GM12878 (cell line): ENCODE data around the gene NAPEPLD.

Experiments
- CHD1 ChIP-seq: IDR thresholded peaks from 2 replicates; pipeline ENCODE4 v1.6.1; 2012; ENCODE audit warnings: low read depth, low read length, improper control_type of control experiment
- EZH2 ChIP-seq: IDR thresholded peaks from 2 replicates; pipeline ENCODE4 v1.6.1; 2012; ENCODE audit warnings: low read depth, mild to moderate bottlenecking, control low read depth, inconsistent platforms, low read length, borderline replicate concordance; ENCODE audit not compliant: control insufficient read depth
- POLR2A ChIP-seq: IDR thresholded peaks from 2 replicates; pipeline ENCODE4 v1.6.1; 2011; ENCODE audit warnings: low read depth, mild to moderate bottlenecking, low read length
- RAD21 ChIP-seq: IDR thresholded peaks from 2 replicates; pipeline ENCODE4 v1.6.1; 2011; ENCODE audit warnings: mild to moderate bottlenecking, low read depth, low read length, moderate library complexity; ENCODE audit not compliant: insufficient read depth
- RELA ChIP-seq: fragments of 450-650 bp; IDR thresholded peaks from 2 replicates; pipeline ENCODE4 v1.8.0; 2014; ENCODE audit warnings: borderline replicate concordance; ENCODE audit not compliant: partially characterized antibody
- SPI1 ChIP-seq: IDR thresholded peaks from 2 replicates; pipeline ENCODE4 v1.6.1; 2011; ENCODE audit warnings: low read depth, mild to moderate bottlenecking, low read length, moderate library complexity, borderline replicate concordance; ENCODE audit not compliant: insufficient read depth
- SREBF1 ChIP-seq: IDR thresholded peaks from 2 replicates; pipeline ENCODE4 v1.6.1; 2012; ENCODE audit warnings: mild to moderate bottlenecking, low read length
- TF ChIP-seq, protein P1 (sequence below): fragments of 450-650 bp; conservative IDR thresholded peaks from 2 replicates; pipeline ENCODE4 v1.6.1; 2017; ENCODE audit warnings: mild to moderate bottlenecking, moderate library complexity
- TF ChIP-seq, protein P2 (sequence below): fragments of 450-650 bp; formaldehyde crosslinking; IDR thresholded peaks from 2 replicates; pipeline ENCODE4 v1.4.0; 2020; ENCODE audit warnings: mild to moderate bottlenecking, moderate library complexity
- TF ChIP-seq, protein P3 (sequence below), 3 experiments: IDR thresholded peaks in 2 of 3; conservative IDR thresholded peaks in 1 of 3; 2 replicates each; pipeline ENCODE4 v1.5.1; 2011; ENCODE audit warnings: low read depth in 3 of 3, low read length in 3 of 3, mild to moderate bottlenecking in 3 of 3, control low read depth in 2 of 3, moderate library complexity in 2 of 3, inconsistent platforms in 1 of 3, mixed read lengths in 1 of 3; ENCODE audit not compliant: control insufficient read depth in 2 of 3, insufficient read depth in 1 of 3; ENCODE audit errors: extremely low read depth in 1 of 3

DNA sequence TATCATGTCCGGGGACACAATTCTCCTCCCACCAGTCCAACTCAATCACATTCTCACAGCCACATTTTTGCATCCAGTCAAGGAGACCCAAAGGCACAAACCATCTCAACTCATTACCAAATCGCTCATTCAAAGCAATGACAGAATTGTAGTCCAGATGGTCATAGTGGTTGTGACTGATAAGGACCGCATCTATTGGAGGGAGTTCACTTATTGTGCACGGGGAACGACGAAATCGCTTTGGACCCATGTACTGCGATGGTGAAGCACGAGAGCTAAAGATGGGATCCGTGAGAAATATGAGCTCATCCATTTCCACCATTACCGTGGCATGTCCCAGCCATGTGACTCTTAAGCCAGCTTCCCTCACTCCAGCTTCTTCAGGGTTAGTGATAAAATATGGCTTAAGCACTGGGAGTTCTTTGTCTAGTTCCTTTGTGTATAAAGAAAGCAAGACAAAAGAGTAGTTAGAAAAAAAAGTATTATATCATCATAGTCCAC is 29.1 kb downstream of the NAPEPLD start:
- TF ChIP-seq EZH2 (no peak), SPI1 (no peak), SREBF1 (no peak), RELA (no peak), RAD21 (no peak), POLR2A (no peak), CHD1 (no peak)
- TF ChIP-seq, protein P1, sequence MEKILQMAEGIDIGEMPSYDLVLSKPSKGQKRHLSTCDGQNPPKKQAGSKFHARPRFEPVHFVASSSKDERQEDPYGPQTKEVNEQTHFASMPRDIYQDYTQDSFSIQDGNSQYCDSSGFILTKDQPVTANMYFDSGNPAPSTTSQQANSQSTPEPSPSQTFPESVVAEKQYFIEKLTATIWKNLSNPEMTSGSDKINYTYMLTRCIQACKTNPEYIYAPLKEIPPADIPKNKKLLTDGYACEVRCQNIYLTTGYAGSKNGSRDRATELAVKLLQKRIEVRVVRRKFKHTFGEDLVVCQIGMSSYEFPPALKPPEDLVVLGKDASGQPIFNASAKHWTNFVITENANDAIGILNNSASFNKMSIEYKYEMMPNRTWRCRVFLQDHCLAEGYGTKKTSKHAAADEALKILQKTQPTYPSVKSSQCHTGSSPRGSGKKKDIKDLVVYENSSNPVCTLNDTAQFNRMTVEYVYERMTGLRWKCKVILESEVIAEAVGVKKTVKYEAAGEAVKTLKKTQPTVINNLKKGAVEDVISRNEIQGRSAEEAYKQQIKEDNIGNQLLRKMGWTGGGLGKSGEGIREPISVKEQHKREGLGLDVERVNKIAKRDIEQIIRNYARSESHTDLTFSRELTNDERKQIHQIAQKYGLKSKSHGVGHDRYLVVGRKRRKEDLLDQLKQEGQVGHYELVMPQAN = no peak
- TF ChIP-seq, protein P2, sequence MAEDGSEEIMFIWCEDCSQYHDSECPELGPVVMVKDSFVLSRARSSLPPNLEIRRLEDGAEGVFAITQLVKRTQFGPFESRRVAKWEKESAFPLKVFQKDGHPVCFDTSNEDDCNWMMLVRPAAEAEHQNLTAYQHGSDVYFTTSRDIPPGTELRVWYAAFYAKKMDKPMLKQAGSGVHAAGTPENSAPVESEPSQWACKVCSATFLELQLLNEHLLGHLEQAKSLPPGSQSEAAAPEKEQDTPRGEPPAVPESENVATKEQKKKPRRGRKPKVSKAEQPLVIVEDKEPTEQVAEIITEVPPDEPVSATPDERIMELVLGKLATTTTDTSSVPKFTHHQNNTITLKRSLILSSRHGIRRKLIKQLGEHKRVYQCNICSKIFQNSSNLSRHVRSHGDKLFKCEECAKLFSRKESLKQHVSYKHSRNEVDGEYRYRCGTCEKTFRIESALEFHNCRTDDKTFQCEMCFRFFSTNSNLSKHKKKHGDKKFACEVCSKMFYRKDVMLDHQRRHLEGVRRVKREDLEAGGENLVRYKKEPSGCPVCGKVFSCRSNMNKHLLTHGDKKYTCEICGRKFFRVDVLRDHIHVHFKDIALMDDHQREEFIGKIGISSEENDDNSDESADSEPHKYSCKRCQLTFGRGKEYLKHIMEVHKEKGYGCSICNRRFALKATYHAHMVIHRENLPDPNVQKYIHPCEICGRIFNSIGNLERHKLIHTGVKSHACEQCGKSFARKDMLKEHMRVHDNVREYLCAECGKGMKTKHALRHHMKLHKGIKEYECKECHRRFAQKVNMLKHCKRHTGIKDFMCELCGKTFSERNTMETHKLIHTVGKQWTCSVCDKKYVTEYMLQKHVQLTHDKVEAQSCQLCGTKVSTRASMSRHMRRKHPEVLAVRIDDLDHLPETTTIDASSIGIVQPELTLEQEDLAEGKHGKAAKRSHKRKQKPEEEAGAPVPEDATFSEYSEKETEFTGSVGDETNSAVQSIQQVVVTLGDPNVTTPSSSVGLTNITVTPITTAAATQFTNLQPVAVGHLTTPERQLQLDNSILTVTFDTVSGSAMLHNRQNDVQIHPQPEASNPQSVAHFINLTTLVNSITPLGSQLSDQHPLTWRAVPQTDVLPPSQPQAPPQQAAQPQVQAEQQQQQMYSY (CRISPR knock-in tag) = no peak
- TF ChIP-seq, protein P3, sequence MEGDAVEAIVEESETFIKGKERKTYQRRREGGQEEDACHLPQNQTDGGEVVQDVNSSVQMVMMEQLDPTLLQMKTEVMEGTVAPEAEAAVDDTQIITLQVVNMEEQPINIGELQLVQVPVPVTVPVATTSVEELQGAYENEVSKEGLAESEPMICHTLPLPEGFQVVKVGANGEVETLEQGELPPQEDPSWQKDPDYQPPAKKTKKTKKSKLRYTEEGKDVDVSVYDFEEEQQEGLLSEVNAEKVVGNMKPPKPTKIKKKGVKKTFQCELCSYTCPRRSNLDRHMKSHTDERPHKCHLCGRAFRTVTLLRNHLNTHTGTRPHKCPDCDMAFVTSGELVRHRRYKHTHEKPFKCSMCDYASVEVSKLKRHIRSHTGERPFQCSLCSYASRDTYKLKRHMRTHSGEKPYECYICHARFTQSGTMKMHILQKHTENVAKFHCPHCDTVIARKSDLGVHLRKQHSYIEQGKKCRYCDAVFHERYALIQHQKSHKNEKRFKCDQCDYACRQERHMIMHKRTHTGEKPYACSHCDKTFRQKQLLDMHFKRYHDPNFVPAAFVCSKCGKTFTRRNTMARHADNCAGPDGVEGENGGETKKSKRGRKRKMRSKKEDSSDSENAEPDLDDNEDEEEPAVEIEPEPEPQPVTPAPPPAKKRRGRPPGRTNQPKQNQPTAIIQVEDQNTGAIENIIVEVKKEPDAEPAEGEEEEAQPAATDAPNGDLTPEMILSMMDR (IDR thresholded peaks at IDR 0.05 in 2 of 3, conservative IDR thresholded peaks at IDR 0.05 in 1 of 3; ENCODE audit: control insufficient read depth in 2 of 3, extremely low read depth in 1 of 3, insufficient read depth in 1 of 3, low read depth in 3 of 3, low read length in 3 of 3) = no peak
